Muscle of leg (tissue), 11 donors: ENCODE data around the gene PAPPA. TPM values are rescaled to one million over a fixed set of nuclear protein-coding genes. Genes with fewer than 3 reads are reported as not detected.

Source experiments
- DNase-seq: peaks from one replicate; pipeline ENCODE4 v3.0.0; 2013
- H3K27ac ChIP-seq: one replicate; pipeline ENCODE4 v1.5.1; 2013; ENCODE audit warnings: mild to moderate bottlenecking, low read length, control low read depth
- H3K27me3 ChIP-seq: one replicate; pipeline ENCODE4 v1.6.1; 2013; ENCODE audit warnings: low read length; ENCODE audit not compliant: control insufficient read depth, insufficient read depth
- H3K36me3 ChIP-seq: one replicate; pipeline ENCODE4 v1.6.1; 2013; ENCODE audit warnings: low read length; ENCODE audit not compliant: control insufficient read depth, insufficient read depth
- H3K4me1 ChIP-seq: one replicate; pipeline ENCODE4 v1.6.1; 2013; ENCODE audit warnings: low read length; ENCODE audit not compliant: control insufficient read depth, insufficient read depth
- H3K4me3 ChIP-seq: one replicate; pipeline ENCODE4 v1.5.1; 2013; ENCODE audit warnings: low read length, control low read depth
- H3K9me3 ChIP-seq: replicated peaks from 2 replicates; pipeline ENCODE4 v1.6.1; 2013; ENCODE audit warnings: low read depth, low read length; ENCODE audit not compliant: control insufficient read depth
- WGBS: methylation state at CpG from one replicate; pipeline ENCODE4 v1.1.5; 2013; ENCODE audit warnings: missing lambda C conversion rate; ENCODE audit not compliant: insufficient coverage; 5-methylcytosine and 5-hydroxymethylcytosine counted together
- polyA plus RNA-seq, 8 donors: library from polyadenylated mRNA; unstranded; fragments of 120-200 nt; gene quantifications; one replicate each; pipeline versions ENCODE4 v1.2.1 to v1.2.3, GENCODE V29; 2013; ENCODE audit warnings: inconsistent platforms in 1 of 8, low replicate concordance in 1 of 8; ENCODE audit not compliant: insufficient read length in 8 of 8, insufficient read depth in 1 of 8
- total RNA-seq: library from RNA; stranded (reverse); fragments of 120-200 nt; gene quantifications from one replicate; pipeline ENCODE4 v1.2.4, GENCODE V29; 2013

The PAPPA gene
- total and polyA plus RNA-seq, 9 donors, result 0.34 to 2.1 (median 0.92) TPM

DNA sequence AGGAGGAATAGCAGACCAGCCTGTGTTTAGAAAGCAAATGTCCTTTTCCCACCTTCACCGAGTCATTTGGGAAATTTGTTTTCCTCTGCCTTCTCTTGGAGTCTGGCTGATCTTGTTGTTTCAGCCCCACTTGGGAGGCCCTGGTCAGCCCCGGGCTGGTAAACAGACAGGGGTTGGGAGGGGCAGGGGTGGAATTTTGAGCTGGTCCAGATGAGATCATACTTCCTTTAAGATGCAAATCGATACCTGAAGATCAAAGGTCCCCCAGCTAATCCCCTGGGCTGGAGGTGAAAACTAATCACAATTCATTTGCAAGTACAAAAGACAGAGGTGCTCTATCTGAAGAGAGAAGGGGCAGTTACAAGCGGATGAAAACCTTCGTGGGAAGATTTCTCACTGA, 118.4 kb downstream of the PAPPA start:
- no peak overlapping the region for H3K4me3 ChIP-seq
- no peak for DNase-seq
- no peaks in the 10 kb centered on the region for H3K36me3 ChIP-seq
- WGBS, result 33% methylated on average over 1 of the region's 5 CpGs
- peaks cover 2% of the 10 kb centered on the region for H3K27me3 ChIP-seq
- no peak overlapping the region for H3K27ac ChIP-seq
- H3K4me1 ChIP-seq, result no peaks in the 10 kb centered on the region
- no peaks in the 10 kb centered on the region for H3K9me3 ChIP-seq

GRCh38 chr9:116274293-116274692, 120.7 kb downstream of the PAPPA start:
- no peak for DNase-seq
- H3K27me3 ChIP-seq, result peaks cover 2% of the 10 kb centered on the region
- no peaks in the 10 kb centered on the region for H3K4me1 ChIP-seq
- no peak overlapping the region for H3K27ac ChIP-seq
- no peaks in the 10 kb centered on the region for H3K9me3 ChIP-seq
- no CpG with 5 or more reads among the region's 2 CpGs for WGBS
- no peak overlapping the region for H3K4me3 ChIP-seq
- H3K36me3 ChIP-seq, result no peaks in the 10 kb centered on the region

DNA sequence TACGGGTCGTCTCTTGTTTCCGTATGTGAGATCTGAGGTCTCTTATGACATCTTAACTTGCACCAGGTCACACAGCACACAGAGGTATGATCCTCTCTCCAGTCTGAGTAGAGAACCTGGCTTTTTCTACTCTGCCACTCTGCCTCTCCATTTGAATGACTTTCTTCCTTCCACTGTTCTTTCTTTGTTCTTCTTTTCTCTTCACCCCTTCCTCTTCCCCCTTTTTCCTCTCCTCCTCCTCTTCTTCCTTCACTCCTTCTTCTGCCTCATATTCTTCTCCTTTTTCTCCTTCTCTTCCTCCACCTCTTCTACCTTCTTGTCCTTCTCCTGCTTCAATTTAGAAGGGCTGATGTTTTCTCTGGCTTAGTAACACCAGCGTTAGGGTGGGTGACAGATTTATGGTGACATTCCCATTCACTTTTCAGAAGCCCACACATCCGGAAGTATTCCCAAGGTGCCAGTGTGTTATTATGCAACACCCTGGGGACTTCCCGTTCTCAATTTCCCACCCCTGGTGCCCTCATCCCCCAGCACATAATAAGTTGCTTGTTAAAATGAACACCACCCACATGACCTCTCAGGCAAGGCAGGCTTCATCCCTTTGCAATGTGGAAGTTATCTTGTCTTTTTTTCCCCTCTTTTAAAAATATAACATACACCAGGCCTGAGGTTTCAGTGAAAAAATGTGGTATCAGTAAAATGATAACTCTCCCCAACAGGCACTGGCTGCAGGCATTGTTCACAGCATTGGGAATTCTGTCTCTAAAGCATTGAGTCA, 122.0 kb downstream of the PAPPA start:
- H3K27ac ChIP-seq, result no peak overlapping the region

DNA sequence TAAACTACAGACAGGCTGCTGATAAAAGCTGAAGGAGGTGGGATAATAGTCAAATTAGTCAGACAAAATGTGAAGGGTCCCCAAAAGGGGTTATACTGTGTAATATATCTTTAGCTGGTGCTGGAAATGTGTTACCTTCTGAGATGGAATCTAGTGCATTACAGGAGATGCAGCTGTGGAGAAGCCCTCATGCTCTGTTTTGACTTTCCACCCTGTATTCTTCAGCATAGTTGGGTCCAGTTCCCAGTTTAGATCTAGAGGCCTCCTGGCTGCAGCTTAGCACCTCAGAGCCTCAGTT, 122.6 kb downstream of the PAPPA start:
- peaks cover 2% of the 10 kb centered on the region for H3K27me3 ChIP-seq
- no peaks in the 10 kb centered on the region for H3K9me3 ChIP-seq
- H3K4me3 ChIP-seq, result no peak overlapping the region
- no peak overlapping the region for H3K27ac ChIP-seq
- H3K4me1 ChIP-seq, result no peaks in the 10 kb centered on the region
- no peaks in the 10 kb centered on the region for H3K36me3 ChIP-seq
- no peak for DNase-seq

More for the DNA sequence above, 122.0 kb downstream of the PAPPA start:
- WGBS, result 93% methylated on average over 3 of the region's 6 CpGs
- Histone ChIP-seq H3K9me3 (no peaks in the 10 kb centered on the region), H3K4me1 (no peaks in the 10 kb centered on the region), H3K36me3 (no peaks in the 10 kb centered on the region), H3K27me3 (peaks cover 2% of the 10 kb centered on the region), H3K4me3 (no peak overlapping the region)
- no peak for DNase-seq

DNA sequence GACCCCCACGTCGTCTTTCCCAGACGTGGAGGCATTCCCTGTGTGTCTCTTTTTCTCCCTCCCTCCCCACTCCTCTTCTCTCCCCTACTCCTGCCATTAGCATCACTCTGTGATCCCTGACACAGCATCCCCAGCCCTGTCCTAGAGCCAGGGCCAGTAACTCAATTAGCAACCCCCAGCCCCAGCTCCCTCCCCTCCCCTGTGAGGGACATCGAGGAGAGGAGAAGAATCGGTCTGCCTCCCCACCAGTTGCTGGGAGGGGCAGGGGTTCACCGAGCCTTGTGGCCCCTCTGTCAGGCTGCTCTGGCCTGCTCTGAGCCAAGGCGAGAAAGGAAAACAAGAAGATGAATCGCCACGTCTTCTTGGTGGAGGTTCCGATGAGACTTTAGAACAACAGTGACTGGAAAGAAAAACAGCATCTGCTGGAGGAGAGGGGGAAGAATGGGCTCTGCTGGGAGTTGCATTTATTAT, 123.1 kb downstream of the PAPPA start:
- Histone ChIP-seq H3K27me3 (peaks cover 2% of the 10 kb centered on the region), H3K27ac (no peak overlapping the region), H3K4me3 (no peak overlapping the region), H3K4me1 (no peaks in the 10 kb centered on the region), H3K36me3 (no peaks in the 10 kb centered on the region), H3K9me3 (no peaks in the 10 kb centered on the region)
- 24% methylated on average over 4 of the region's 10 CpGs for WGBS
- DNase-seq, result peak; percentile 11

DNA sequence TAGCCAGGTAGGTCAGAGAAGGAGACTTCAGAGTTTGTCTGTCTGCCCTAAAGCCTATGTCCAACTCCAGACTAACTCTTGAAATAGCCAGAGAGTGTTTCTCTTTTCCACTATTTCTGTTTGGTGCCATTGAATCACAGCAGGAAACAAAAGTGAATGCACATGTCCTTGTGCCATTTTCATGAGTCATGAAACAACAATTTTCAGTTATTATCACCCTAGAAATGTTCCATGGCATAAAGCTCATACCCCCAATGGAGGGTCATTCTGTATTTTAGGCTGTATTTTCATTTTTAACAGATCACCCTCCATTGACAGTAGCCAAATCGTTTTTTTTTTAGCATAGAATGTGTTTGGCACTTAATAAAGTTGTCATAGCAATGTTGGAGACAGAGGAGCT, 124.7 kb downstream of the PAPPA start:
- H3K27ac ChIP-seq, result no peak overlapping the region
- H3K36me3 ChIP-seq, result no peaks in the 10 kb centered on the region
- WGBS, result no CpG with 5 or more reads among the region's 1 CpG
- DNase-seq, result no peak
- no peak overlapping the region for H3K4me3 ChIP-seq
- no peaks in the 10 kb centered on the region for H3K9me3 ChIP-seq
- H3K27me3 ChIP-seq, result peaks cover 2% of the 10 kb centered on the region
- H3K4me1 ChIP-seq, result no peaks in the 10 kb centered on the region

- no peak for DNase-seq
- no peaks in the 10 kb centered on the region for H3K9me3 ChIP-seq
- H3K4me3 ChIP-seq, result no peak overlapping the region
- no peaks in the 10 kb centered on the region for H3K36me3 ChIP-seq
- H3K4me1 ChIP-seq, result no peaks in the 10 kb centered on the region
- H3K27me3 ChIP-seq, result peaks cover 2% of the 10 kb centered on the region
- 28% methylated on average over 11 of the region's 11 CpGs for WGBS
- H3K27ac ChIP-seq, result no peak overlapping the region
These were observed 125.6 kb downstream of the PAPPA start for GRCh38 chr9:116279230-116279629.

DNA sequence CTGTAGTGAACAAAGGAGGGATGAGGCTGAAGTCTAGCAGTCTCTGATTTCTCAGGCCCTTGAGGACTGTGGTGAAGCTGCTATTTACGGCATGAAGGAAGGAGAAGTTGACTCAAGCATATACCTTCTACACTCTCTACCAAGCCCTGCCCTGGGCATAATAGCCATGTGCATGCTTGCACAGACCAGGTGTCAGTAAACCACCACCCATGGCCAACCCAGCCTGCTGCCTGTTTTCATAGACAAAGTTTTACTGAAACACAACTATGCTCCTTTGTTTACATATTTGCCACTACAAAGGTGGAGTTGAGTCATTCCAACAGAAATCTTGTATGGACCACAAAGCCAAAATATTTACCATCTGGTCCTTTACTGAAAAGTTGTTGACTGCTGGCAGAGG, 126.9 kb downstream of the PAPPA start:
- no peak for DNase-seq
- H3K27ac ChIP-seq, result no peak overlapping the region
- no CpG with 5 or more reads among the region's 1 CpG for WGBS
- H3K36me3 ChIP-seq, result no peaks in the 10 kb centered on the region
- H3K4me3 ChIP-seq, result no peak overlapping the region
- H3K27me3 ChIP-seq, result no peaks in the 10 kb centered on the region
- H3K9me3 ChIP-seq, result no peaks in the 10 kb centered on the region
- H3K4me1 ChIP-seq, result no peaks in the 10 kb centered on the region

DNA sequence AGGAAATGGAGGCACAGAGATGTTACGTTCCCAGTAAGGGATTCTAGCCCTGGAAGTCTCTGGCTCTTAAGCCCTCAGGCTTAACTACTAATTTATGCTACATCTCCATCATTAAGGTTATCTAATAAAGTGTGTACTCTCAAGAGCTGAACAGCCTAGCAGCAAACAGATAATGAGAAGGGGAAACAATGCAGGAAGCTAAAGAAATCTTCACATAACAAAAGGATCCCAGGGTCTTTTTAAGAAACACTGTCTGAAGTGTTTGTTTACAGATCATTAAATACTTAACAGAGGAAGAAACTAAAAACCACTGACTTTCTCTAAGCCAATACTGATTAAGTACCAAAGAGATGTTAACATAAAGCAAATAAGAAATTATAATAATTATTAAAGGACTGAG, 129.0 kb downstream of the PAPPA start:
- H3K4me1 ChIP-seq, result no peaks in the 10 kb centered on the region
- no CpG with 5 or more reads among the region's 1 CpG for WGBS
- H3K9me3 ChIP-seq, result no peaks in the 10 kb centered on the region
- H3K4me3 ChIP-seq, result no peak overlapping the region
- H3K27me3 ChIP-seq, result no peaks in the 10 kb centered on the region
- no peak overlapping the region for H3K27ac ChIP-seq
- DNase-seq, result no peak
- no peaks in the 10 kb centered on the region for H3K36me3 ChIP-seq

GRCh38 chr9:116284518-116284917, 130.9 kb downstream of the PAPPA start:
- Histone ChIP-seq H3K36me3 (no peaks in the 10 kb centered on the region), H3K27me3 (no peaks in the 10 kb centered on the region), H3K4me1 (no peaks in the 10 kb centered on the region), H3K9me3 (no peaks in the 10 kb centered on the region), H3K27ac (no peak overlapping the region), H3K4me3 (no peak overlapping the region)
- no peak for DNase-seq
- 76% methylated on average over 5 of the region's 6 CpGs for WGBS

- 60% methylated on average over 1 of the region's 4 CpGs for WGBS
- Histone ChIP-seq H3K9me3 (no peaks in the 10 kb centered on the region), H3K27me3 (no peaks in the 10 kb centered on the region), H3K36me3 (no peaks in the 10 kb centered on the region), H3K4me1 (no peaks in the 10 kb centered on the region), H3K27ac (no peak overlapping the region), H3K4me3 (no peak overlapping the region)
- DNase-seq, result no peak
These were observed 131.7 kb downstream of the PAPPA start for GRCh38 chr9:116285320-116285719.
